NCI-H1048 (cell line): ENCODE results near the gene FCRL5.
"Not testable (repeated sequence)": the region's sequence is repeated elsewhere in the genome, so short reads cannot be mapped to it uniquely, and the experiment has no call there.

Experiments
- DNase-seq: peaks from one replicate; lab custom pipeline; 2025; lab: John Stamatoyannopoulos, UW

Gene FCRL5

DNA sequence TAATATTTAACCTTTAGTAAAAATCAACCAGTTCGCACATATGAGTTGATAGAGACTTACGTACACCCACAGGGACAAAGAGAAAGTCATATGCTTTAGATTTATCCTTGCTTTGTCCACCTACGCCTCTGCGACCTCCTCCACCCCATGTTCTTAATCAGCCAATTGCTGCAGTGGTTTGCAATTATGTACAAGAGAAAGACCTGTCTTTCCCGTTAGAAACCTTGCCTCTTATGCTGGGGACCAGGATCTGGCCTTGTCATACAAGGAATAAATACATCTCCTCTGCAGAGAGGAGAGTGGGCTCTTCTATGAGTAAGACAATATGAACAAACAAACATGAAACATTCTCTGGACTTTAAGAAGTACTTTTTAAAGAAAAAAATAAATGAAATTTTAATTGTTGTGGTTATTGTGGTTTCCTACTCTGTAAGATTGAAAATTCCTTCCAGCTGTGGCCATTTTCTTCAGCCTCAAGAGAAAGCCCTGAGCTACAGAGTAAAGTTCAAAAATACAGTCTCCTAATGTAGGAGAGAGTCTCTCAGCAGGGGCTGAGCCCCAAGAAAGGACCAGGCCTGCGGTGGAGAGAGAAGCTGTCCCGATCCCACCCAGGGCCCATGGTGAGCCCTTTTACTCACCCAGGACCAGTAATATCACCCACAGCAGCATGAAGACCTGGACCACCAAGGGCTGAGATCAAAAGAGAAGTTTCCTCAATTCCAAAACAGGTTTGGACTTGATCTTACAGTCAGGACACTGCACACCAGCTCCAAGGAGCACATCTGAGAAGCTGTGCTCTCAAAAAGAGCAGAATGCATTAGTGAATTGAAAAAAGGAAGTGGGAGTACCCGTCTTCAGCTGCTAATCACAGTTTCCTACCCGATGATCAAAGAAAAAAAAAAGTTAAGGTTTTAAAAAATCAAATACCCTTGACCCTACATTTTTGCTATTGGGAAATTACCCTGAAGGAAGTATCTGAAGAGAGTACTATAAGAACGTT is at the start of gene FCRL5:
TSS of gene FCRL5 (minus strand) at position 822 of the 1,000 bp plus-strand sequence. CDS start at position 669, 153 bp downstream.
- DNase-seq: no peak

DNA sequence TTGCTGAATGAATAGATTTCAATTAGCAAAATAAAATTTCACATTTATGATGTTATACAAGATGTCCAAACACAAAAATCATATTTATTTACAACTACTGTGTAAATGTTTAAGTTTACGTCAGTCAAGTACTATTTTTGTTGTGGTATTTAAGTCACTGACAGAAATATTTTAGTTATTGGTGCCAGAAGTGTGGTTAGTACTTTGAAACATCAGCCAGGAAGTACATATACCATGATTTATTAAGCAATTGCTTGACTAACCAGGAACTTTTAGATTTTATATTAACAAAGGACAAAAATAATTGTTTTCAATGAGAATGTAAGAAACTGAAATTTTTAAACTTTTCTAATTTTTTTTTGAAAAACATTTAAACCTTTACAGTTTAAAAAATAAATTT is 47.9 kb upstream of the FCRL5 start:
- no peak for DNase-seq

DNA sequence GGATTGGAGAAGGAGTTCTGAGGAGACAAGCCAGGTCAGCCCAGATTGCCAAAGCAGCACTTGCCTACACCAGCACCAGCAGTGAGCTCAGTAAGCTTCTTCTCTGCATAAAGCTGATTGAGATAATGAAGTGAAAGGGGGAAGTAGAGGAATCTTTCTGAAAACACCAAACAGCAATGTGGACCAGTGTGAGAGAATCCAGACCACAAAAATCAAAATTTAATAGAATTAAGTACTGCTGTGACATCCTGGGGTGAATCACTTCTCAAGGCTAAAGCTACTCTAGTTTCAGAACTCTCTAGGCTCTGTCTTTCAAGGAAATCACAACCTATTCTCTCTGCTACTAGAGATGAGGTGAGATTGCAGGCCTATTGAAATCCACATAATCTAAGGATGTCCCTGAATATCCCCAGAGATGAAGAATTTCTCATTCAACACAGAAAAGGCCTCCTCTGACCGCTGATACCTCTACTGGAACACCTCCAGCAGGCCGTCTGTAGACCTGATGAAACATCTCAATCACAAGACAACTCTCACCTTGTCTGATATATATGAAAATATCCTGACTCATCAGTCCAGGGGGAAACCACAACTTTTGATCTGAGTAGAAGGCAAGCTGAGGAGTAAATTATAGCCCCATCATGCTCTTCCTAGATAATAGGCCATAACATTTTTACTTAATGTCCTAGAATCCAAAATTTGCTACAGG is 45.8 kb upstream of the FCRL5 start, which contains the start of gene FCRL4:
TSS of gene FCRL4 (minus strand) at position 127 of the 709 bp plus-strand sequence. CDS start 141 bp downstream, outside the sequence.
- DNase-seq: no peak

DNA sequence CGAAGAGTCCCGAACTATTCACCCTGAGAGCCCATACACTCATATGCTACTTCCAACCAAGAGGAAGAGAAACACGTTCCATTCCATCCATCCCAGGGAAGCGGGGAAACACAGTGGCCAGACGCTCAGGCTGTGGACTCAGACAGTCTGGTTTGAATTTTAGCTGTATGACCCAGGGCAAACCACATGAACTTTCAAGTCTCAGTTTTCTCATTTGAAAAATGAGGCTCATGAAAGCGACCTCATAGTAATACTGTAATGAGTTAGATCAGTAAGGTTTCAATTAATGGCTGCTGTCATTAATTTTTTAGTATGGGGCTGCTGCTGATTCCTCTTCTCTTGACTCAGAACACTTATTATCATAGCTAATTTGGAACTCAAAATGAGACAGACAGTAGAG is 44.1 kb upstream of the FCRL5 start:
- DNase-seq: no peak

DNA sequence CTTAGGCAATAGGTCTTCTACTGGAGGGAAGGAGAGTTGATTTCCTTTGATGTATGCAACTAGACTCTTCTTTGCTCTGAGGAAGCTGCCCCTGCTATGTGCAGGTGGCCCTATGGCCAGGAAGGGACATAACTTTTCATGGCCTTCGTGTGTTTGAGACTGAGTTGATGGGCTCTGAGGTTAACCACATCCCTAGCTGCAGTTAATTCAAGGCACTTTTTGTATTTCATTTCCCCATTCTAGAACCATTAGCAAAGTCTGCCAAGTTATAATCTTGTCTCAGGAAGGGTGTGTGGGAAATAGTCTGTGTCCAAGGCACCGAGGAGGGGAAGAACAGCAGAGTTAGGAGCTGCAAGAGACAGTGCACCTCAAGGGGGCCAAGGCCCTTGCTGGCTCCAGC is 43.0 kb upstream of the FCRL5 start:
- DNase-seq: no peak

DNA sequence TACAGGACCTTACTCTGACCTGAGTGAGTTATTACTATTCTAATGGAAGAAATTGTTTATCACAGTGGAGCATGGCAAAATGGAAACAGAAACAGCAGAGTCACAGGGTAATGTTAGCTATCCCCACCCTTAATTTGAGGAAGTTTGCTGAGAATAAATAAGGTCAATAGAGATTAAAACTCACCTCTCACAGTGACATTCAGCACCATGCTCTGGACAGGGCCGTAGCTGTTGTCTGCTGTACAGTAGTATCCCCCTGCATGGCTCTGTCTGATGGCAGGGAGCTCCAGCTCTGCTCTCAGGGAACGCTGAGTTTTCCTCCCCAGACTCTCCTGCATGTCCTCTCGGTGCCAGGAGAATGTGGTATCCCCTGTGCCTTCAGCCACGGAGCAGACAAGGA is 33.7 kb upstream of the FCRL5 start:
- no peak for DNase-seq

DNA sequence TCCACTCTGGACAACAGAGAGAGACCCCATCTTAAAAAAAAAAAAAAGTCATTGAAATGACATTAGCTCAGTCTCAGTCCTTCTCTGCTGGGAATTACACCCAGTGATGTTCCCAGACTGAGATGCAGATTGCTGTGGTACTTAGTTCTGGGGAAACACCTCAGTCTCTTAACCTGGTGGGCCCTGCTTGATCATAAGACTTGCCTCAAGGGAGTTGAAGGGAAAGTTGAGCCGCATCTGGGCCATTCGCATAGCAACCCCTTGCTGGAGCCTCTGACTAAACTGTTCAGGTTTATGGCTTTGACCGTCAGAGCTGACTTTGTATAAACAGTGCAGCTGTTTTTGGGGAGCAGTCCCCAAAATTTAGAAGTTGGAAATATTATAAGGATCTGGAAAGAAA is 32.2 kb upstream of the FCRL5 start:
- DNase-seq: no peak

DNA sequence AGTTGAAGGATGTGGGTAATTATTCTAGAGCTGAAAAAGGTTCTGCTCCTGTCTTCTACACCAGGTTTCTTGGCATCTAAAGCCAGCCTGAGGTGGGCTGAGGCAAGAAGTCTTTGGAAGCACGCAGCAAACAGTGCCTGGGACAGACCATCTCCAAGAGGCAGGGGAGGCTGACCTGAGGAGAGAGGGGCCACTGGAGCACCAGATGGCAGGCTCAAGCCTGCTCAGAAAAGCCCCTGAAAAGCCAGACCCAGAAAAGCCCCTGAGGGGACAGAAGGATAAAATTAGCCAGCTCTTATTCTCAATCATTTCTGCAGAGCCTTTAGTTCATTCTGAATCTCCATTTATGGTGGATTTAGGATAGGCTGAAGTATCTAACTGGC is 28.5 kb upstream of the FCRL5 start:
- DNase-seq: no peak

DNA sequence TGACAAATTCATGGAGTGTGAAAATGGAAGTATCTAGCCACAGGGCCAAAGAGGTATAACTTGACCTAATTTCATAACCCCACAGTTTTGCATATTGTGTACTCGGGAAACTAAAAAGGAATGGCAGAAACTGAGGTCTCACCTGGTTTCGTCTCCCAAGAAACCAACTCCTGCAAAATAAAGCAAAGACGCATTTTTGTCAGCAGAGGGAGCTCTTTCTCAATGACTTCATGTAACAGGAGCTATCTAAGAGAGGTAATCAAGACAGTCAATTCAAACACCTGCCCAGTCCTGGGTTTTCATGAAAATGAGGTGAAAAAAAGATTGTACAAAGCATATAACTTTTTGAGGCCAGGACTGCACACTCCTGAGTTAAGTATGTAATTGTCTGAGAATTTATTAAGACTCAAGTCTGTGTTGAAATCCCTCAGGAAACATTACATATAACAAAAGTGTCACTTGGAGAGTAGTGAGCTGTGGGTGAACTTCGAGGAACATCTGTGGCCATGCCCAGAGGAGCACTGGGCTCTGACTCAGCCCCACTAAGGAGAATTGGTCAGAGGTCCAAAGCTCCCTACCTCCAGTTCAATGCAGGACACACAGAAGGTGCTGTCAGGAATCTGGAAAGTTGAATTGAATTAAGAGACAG is 28.0 kb upstream of the FCRL5 start:
- DNase-seq: peak; percentile 67

DNA sequence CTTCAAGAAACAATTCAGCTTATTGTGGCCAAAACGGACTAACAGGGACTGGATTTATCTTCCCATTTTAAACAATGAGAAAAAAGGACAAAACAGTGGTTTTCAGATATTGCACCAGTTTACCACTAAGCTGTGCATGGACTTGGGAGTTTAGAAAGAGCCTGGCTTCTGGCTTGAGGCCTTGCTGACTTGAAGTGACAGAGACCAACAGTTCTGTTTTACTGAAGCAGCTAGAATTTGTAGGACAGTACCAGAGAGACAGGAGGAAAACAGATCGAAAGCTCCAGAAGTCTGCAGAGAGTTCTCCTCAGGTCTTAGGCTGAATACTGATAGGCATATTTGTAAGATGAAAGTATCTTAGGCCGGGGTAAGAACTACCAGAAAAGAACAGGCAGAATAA is 25.1 kb upstream of the FCRL5 start:
- DNase-seq: no peak

DNA sequence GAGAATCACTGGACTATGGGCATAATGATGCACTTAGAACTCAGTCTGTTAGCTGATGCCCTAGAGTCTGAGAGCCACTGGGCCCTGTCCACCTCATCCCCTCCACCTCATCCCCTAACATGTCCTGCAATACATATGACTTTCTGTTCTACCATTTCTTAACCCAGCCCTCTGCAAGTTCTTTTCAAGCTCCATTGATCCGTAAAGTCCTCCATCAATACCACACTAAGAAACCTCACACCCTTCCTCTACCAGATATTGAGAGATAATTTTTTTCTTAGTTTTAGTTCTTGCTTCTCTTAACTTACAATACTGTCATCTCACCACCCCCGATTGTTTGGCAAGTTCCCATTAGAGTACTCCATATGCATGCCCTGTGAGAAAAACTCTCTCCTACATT is 23.4 kb upstream of the FCRL5 start:
- DNase-seq: no peak

DNA sequence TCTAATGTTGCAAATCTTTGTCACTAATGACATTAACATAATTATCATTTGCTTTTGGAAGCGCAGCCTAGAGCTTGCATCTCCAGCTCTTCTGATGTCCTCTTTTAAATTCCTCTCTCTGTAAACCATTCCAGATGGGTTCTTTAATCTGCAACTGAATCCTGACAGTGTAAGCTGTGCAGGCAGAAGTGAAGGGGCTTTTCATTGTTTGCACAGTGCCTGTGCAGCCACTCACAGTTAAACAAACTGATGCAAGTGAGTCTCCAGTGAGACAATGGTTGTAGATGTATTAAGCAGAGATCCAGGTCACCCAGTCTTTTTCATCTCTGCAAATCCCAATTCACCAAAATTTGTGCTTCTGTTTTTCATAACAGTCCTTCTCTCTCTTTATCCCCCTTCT is 22.5 kb upstream of the FCRL5 start:
- DNase-seq: no peak

DNA sequence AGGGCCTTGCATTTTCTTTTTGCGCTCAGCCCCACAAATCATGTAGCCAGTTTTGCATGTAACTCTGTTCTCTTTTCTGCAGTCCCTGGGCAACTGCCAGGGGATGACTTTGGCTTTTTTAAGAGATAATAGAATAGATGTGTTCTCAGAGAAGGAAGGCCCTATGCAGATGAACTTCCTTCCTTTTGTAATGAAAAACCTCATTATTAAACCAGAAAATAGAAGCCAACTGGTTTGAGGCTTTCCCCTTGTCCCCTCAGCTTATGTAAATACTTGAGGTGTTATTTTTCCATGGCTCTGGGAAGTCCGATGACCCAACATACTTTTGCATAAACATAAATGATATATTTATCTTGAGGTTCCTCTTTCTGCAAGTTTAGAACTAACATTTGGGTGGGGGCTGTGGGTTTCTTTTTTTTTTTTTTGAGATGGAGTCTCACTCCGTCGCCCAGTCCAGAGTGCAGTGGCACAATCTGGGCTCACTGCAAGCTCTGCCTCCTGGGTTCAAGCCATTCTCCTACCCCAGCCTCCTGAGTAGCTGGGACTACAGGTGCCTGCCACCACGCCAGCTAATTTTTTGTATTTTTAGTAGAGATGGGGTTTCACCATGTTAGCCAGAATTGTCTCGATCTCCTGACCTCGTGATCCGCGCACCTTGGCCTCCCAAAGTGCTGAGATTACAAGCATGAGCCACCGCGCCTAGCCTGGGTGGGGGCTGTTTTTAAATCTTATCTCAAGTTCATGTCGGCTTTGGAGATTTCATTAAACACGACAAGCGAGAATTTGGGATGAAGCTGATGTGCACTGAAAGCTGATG is 14.4 kb upstream of the FCRL5 start:
- DNase-seq: no peak

DNA sequence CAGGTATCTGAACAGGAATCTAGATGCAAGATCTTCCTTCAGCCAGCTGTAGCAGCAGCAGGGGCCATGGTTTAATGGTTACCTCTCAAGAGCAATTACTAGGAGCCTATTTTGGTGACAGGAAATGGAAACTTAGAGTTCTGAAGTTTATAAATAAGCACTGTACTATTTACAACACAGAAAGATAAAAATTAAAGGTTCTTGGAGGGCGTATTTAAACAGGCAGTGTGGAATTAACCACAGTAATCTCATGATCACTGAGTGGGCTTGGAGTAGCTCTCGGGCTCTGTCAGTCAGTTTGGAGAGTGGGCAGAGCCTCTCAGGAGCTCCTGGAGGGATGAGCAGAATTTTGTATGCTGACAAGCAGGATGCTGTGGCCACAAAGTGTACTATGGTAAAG is 10.2 kb upstream of the FCRL5 start:
- DNase-seq: no peak

DNA sequence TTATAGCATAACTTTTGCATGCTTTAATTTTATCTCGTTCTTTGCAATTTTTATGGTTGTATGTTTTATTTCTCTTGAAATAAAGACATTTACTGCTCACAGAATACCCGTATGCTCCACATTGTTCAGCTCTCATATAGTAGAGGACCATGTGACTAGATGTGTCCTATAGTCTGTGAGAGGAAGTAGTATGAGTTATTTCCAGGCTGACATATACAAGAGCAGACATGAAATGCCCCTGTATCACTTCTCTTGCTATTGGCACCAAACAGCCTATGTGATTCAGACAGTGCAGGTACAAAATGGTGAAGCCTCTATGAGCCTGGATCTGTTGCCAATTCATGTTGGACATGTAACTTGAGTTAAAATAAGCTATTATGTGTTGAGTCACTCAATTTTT is 5.8 kb upstream of the FCRL5 start:
- no peak for DNase-seq

DNA sequence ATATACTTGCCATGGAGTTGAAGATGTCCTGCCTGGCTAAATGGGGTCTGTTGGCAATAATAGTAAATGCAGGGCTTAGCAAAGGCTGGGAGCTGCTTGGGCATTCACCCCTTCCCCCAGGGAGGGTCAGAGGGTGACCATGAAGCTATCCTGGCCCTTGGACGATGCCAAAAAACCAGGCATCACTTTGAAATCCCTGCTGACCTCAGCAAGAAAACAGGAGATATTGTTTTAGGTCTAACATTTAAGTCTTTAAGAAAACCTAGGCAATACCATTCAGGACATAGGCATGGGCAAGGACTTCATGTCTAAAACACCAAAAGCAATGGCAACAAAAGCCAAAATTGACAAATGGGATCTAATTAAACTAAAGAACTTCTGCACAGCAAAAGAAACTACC is 4.2 kb downstream of the FCRL5 start:
- DNase-seq: not testable (repeated sequence)

DNA sequence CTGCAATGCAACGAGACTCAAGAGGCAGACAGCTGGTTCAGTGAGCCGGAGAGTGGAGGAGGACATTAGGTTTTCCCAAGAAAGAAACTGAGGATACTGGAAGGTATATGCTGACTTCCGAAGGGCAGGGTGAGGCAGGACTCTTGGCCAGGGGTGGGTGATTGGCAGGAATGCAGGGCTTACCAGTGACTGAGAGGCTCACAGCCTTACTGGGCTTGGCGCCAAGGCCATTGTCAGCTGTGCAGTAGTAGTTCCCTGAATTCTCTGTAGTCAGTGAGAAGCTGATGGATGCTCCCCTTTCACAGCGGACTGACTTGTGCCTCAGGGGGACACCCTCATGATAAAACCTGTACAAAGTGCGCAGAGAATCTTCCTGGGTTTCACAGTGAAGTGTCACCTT is 9.6 kb downstream of the FCRL5 start:
- DNase-seq: no peak

DNA sequence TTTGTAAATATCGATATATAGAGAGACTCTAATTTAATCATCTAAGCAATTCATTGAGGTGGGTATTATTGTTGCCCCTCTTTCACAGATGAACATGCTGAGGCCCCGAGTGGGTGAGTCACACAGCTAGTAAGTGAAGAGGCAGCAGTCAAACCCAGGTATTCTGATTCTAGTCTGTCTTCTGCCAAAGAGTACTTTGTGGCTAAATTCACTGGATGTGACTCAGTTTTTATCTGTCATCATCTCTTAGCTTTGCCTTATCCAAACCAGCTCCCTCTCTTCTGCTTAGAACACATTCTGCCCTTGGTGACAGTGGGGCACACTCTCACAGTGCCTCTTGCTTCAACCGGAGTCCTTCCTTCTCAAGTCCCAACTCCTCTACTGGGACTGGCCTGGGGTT is 11.5 kb downstream of the FCRL5 start:
- no peak for DNase-seq

DNA sequence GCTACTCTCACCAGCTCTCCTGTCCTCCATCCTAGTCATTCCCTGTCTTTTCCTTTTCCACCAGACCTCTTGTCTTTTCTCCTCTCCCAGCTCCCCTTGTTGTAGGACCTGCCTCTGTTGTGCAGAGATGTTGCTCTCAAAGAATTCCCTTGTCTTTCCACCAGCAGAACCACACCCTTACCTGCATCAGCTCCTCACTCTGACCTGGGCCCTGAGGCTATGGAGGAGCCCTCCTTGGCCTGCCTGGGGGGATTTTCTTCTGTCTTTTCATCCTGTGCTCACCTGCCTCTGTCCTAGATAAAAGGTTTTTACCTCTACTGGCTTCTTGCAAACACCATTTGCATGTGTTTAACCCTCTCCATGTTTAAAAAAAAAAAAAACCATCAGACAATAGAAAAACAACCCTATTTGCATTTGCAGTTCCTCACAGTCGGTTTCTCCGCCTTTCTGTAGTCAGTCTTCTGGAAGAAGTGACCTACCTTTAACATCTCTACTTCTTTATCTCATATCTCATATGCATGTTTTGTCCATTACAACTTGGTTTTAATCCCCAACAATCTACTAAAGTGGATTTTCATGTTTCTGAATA is 12.1 kb downstream of the FCRL5 start:
- no peak for DNase-seq

DNA sequence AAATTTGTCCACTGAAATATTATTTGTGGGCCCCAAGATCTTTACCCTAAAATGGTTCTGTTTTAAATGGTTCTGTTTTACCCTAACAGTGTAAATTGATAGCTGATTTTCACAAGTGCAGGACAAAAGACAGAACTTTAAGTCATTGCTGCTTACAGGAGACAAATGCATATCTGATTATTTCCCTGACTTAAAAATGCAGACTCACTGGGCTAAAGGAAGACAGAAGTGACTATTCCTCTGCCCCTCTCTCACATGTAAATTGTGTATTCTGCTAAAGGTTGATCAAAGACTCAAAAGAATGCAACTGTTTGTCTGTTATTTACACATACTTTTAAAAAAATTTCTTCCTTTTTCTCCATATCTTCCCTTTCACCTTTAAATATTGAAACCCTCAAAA is 12.7 kb downstream of the FCRL5 start:
- no peak for DNase-seq

DNA sequence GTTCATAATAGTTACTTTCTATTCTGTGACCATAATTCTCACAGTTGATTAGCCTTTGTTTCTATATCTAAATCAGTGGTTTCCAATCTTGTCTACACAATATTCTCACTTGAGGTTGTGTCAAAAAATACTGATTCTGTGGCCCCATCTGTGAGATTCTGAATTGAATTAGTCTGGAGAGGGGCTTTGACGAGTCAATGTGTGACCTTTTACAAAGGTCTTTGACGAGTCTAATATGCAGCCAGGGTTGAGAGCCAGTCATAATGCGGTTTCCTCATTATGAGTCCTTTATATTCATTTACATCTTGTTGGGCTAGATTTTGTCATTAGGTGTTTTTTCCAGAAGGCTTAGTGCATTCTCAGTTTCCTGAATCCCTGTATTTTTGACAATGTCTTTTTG is 19.7 kb downstream of the FCRL5 start:
- DNase-seq: no peak
